Germinal center (tissue), 1 donor: ENCODE measurements around the gene CYP4F11.
"Not testable (repeated sequence)": the region's sequence is repeated elsewhere in the genome, so short reads cannot be mapped to it uniquely, and the experiment has no call there.

ENCODE experiments used
- DNase-seq: peaks from one replicate; pipeline ENCODE4 v3.0.0; 2012; ENCODE audit warnings: mixed read lengths, low spot score

The CYP4F11 gene

DNA sequence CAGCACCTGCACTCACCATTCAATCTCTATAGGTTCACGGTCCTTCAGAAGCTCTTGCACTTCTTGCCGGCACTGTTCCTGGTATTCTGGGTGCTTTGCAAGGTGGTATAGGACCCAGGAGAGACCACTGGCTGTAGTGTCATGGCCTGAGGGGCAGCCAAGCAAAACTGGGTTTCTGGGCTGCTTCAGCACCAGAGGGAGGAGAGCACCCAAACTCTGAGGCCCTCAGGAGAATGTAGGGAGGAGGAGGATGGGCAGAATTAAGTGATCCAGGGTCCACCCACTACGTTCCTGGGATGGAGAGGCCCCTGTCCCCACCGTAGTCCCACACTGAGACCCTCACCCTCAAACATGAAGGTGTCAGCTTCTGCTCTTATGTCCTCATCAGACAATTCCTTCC lies 12.3 kb downstream of the CYP4F11 start:
- DNase-seq: no peak

DNA sequence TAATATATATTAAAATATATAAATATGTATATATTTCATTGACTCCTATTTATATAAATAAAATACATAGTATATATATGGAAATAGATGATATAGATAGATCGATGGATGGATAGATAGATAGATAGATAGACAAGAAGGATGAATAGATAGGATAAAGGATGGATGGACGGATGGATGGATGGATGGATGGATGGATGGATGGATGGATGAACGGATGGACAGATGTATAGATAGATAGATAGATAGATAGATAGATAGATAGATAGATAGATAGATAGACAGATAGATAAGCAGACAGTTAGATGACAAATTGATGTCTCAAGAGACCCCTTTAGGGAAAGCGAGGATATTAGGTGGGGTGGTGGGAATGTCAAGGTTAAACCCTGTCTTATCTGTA lies 15.1 kb downstream of the CYP4F11 start:
- no peak for DNase-seq

DNA sequence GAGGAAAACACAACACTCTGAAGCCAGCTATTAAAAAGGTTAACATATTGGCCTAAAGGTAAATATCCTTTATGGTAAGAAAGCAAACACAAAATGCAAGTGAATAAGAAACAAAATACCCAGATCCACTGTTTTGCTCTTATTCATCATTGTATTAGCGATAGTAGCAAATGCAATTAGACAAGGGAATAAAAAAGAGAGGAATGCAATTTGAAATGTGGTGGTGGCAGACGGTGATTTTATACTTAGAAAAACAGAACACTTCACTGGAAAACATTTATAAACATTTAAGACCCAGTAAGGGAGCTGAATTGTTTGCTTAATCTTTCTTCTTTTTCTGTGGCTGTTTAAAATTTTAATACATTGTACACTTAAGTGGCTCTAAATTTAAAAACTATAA lies 19.2 kb downstream of the CYP4F11 start:
- no peak for DNase-seq

DNA sequence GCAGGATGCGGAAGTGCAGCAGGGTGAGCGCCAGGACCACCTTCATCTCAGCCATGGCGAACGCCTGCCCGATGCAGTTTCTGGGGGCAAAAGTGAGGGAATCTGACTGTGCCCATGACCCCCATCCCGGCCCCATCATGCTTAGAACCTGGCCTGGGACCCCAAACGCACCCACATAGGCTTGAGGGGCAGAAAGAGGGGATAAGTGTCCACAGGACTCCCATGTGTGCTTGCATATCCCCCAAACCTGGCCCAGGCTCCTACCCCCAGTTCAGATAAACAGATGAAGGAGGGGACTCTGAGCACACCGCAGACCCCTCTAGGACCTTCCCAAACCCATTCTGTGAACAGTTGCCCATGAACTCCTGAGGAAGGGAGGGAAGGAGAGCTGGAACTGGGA lies 20.5 kb downstream of the CYP4F11 start:
- no peak for DNase-seq

DNA sequence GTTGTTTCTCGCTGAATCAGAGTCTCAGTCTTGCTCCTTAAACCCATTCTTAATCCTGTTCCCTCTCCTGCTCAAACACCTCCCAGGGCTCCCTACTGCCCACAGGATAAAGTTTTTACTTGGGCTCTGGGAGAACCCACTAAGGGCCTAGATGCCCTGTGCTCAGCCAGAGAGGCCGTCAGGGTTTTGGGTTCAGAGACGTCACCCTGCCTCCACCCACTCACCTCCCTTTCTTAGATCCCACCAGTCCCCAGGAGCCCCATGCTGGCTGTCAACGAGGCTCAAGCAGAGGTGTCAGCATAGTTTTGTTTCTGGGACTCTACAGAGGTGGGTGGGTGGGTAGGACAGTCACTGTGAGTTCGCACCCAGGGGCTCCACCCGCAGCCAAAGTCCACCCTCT lies 20.9 kb downstream of the CYP4F11 start:
- no peak for DNase-seq

DNA sequence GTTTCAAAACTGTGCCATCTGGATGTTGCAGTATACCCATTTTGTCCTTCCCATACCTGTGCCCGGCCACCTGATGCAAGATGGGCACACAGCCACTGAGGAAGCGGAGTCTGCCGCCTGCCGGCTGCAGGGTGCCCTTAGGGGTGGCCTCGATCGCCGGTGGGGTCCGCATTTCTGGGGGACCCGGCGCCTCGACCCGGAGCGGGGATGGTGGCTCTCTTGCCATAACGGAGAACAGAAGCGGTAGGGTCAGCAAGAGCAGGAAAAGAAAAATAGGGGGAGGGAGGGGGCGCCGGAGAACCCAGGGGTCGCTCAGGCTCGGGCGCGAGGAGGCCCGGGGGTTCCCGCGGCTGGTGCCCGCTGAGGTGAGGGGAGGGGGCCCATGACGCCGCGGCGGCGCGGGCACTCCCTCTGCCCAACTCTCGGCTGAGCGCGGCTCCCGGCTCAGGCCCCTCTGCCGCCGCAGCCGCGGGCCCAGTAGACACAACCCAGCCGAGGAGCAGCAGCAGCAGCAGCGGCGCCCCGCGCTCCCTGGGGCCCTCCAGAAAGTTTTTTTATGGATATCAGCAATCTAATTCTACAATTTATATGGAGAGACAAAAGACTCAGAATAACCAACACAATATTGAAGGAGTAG lies 22.6 kb downstream of the CYP4F11 start:
- no peak for DNase-seq

DNA sequence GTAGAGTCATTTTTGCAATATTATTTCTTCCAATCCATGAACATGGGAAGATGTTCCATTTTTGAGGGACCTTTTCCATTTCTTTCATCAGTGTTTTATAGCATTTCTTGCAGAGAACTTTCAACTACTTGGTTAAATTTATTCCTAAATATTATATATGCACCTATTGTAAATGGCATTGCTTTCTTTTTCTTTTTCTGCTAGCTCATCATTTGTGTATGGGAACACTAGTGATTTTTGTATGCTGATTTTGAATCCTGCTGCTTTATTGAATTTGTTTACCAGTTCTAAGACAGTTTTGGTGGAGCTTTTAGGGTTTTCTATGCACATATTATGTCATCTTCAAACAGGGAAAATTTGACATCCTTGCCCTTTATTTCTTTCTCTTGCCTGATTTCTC lies 29.3 kb downstream of the CYP4F11 start:
- DNase-seq: no peak

DNA sequence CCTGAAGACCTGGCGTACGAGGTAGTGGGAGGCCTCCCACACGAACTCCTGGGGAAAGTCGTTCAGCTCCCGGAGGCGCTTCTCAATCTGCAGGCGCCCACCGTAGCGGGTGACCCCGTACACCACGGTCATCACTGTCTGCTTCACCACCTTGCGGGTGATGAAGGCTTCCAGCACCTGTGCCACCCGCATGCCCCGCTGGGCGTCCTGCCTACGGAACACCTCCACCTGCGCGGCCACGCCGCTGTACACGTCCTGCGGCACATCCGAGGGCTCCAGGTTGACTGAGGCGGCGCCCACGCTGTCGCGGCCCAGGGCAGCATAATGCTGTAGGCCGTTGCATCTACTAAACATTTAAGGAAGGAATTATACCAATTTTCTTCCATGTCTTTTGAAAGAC lies 31.4 kb downstream of the CYP4F11 start:
- not testable (repeated sequence) for DNase-seq

DNA sequence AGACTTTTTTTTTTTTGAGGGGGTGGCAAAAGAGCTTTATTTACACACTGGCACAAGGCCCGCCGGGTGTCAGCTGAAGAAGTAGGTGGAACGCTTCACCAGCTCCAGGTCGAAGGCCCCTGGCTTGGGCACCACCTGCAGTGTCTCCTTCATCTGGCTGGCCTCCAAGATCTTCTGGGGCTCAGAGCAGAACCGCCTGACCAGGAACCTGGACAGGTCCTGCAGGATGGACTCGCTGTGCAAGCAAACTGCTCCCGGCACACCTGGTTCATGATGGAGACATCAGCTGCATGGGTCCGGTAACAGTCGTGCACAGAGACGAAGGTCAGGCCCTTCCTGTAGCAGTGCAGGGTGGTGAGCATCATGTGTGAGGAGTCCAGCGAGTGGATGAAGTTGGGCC lies 32.1 kb downstream of the CYP4F11 start:
- DNase-seq: no peak

DNA sequence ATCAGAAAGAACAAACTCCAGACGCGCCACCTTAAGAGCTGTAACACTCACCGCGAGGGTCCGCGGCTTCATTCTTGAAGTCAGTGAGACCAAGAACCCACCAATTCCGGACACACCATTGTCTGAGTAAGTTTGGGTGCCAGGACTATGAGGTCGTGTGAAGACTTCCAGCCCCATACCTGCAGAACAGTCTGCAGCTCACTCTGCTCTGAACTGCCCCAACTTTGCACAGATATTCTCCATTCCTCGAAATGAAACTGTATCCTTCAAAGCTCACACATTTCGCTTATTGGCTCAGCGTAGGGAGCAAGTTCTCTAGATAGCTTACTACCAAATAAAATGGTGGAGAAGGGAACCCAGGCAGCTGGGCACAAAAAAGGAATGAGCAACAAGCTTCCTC lies 33.8 kb downstream of the CYP4F11 start:
- no peak for DNase-seq

DNA sequence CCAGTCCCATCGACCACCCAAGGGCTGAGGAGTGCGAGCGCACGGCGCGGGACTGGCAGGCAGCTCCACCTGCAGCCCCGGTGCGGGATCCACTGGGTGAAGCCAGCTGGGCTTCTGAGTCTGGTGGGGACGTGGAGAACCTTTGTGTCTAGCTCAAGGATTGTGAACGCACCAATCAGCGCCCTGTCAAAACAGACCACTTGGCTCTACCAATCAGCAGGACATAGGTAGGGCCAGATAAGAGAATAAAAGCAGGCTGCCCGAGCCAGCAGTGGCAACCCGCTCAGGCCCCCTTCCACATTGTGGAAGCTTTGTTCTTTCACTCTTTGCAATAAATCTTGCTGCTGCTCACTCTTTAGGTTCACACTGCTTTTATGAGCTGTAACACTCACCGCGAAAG lies 34.3 kb downstream of the CYP4F11 start:
- DNase-seq: not testable (repeated sequence)

DNA sequence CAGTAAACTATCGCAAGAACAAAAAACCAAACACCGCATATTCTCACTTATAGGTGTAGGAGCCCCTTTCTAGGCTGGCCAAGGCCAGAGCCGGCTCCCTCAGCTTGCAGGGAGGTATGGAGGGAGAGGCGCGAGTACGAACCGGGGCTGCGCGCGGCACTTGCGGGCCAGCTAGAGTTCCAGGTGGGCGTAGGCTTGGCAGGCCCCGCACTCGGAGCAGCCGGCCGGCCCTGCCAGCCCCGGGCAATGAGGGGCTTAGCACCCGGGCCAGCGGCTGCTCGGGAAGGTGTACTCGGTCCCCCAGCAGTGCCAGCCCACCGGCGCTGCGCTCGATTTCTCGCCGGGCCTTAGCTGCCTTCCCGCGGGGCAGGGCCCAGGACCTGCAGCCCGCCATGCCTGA lies 34.8 kb downstream of the CYP4F11 start:
- DNase-seq: not testable (repeated sequence)

DNA sequence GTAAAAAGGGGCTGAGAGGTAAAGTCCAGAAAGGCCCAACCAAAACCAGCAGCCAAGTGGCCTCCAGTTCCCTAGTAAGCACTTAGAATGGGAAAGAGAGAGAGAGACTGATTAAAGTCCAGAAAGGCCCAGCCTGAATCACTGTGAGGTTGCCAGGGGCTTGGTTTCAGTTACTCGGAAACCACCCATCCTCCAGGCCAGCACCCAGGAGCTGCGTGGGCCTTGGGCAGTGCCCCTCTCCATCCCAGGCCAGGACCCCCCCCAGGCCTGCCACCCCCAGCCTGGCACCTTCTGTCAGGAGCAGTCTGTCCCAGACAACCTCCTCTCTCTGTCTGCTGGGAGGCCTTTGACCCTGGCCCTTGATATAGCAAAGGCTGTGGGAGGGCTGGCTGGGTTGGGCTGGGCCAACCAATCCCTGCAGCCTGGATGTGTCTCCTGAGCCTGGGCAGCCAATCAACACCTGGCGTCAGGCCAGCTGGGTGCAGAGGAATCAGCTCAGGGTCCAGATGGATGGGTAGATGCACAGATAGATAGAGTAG lies 36.5 kb downstream of the CYP4F11 start, which contains the start of gene CYP4F2:
Gene CYP4F2 (minus strand): TSS at position 337 of the 539 bp plus-strand sequence. CDS start 463 bp downstream, outside the sequence.
- DNase-seq: no peak

DNA sequence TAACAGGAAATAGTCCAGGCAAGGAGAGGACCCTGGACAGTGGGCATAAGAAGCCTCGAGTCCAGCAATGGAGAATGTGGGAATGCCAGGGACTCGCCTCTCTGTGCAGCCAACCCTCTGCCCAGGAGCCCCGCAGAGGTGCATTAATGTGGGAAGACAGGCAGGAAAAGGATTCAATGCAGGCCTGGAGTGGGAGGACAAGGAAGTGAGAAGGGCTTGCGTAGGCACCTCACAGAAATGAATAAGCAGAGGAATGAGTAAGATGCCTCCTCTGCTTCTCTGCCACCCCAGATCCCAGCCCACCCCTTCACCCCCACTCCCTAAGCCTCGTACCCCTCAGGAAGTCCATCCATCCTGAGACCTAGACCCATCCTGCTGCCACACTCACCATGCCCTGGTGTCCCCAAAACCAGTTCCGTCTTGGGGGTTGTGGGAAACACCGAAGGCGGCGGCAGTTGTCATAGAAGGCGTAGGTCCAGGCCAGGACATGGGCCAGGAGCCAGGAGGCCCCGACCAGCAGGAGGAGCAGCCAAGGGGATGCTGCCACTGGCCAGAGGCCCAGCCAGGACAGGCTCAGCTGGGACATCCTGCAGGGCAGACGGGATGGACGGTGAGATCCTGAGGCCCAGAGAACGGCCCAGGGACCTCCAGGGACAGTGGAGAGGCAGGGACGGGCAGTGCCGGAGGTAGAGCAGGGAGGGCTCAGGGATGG lies 37.1 kb downstream of the CYP4F11 start:
- DNase-seq: no peak

DNA sequence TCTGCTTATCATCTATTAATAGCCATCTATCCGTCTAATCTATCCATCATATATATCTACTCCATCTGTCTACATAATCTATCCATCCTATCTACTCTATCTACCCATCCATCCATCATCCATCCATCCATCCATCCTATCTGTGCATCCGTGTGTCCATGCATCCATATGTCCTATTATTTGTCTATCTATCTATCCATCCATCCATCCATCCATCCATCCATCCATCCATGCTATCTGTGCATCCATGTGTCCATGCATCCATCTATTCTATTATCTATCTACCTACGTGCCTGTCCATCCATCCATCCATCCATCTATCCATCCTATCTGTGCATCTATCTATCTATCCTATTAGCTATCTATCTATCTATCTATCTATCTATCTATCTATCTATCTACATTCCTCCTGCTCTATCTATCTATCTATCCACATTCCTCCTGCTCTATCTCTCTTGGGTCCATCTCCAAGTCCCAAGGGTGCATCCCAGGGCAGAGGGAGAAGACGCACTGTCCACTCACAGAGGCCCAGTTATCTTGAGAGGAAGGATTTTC lies 38.4 kb downstream of the CYP4F11 start:
- no peak for DNase-seq

DNA sequence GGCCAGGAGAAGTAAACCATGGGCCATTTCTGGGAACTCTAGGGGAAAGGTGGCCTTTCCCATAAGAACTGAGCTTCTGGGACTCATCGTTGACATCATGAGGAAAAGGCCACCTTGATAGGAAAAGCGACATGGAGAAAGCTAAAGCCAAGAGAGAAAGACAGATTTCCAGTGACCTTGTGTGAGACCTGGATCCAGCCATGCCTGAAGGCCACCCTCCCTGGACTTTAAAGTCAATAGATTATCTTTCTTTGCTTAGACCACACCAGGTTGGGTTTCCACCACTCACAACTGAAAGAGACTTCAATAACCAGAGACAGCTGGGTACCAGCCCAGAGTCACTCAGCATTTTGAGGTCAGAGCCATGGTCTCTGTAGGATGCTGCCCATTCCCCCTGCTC lies 40.0 kb downstream of the CYP4F11 start:
- DNase-seq: no peak

DNA sequence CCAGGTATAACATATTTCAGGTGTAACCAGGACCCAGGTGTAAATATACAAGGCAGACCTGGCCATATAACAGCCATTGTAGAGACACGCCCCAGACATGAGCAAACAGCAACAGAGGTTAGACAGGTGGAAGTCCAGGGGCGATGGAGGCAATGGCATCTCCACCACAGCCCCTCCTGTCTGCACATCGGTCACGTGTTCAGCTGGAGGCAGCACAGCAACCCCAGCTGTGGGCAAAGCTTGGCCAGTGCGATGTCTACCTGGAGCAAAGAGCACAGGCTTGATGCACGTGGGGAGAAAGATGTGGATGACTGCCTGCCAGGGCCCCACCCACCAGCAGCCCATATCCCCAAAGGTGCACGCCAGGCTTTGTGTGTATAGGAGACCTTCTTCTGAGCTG lies 40.9 kb downstream of the CYP4F11 start:
- no peak for DNase-seq

DNA sequence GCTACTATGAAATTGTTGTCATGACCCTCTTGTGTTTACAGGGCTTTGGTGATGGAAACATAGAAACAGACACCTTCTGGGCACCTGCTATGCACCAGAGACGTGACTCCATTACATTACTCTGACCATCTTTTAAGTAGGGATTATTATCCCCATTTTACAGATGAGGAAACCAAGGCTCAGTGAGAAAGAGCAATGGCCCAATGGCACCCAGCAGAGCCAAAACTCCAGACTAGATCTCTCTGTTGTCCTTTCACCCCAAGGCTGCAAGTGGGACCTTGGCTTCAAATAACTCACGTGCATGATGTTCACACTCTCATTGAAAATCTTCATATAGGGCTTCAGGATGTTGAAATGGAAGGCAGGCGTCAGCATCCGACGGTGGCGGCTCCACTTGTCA lies 42.3 kb downstream of the CYP4F11 start:
- no peak for DNase-seq

DNA sequence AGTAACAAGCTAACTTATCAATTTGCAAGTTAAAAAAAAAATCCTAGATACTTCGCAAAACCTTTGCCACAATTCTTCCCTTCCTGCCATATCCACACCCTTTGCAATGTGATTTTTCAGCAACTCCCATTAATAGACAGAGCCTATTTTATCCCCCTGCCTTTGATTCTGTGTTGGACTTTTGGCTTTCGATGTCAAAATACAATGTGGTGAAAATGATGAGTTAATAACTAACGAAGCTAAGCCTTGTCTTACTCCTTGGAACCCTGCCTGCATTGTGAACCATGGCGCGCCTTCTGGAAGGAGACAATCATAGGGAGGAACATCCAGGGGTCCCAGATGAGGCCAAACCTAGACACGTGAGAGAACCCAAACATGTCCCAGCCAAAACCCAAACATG lies 42.9 kb downstream of the CYP4F11 start:
- DNase-seq: no peak

DNA sequence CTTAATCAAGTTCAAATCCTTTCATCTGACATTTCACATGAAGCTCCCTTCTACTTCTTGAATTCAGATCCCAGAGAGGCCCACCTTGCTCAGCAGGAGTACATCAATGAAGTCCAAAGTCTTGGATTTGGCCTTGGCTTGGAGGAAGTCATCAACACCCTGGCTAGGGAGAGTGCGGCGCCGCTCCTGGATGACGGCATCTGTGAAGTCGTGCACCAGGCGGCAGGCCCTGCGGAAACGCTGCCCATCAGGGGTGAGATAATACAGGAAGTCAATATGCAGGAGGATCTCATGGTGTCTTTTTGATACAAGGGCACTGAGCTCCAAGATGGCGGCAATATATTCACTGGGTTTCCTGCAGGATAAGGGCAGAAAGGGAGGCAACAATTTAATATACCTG lies 45.0 kb downstream of the CYP4F11 start:
- not testable (repeated sequence) for DNase-seq

DNA sequence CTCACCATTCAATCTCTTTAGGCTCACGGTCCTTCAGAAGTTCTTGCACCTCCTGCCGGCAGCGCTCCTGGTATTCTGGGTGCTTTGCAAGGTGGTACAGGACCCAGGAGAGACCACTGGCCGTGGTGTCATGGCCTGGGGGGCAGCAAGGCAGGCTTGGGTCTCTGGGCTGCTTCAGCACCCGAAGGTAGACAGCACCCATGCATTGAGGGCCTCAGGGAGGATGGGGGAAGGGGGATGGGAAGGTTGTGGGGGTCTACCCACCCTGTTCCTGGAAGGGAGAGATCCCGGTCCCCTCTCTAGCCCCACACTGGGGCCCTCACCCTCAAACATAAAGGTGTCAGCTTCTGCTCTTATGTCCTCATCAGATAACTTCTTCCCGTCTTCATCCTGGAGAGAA lies 48.4 kb downstream of the CYP4F11 start:
- DNase-seq: no peak

DNA sequence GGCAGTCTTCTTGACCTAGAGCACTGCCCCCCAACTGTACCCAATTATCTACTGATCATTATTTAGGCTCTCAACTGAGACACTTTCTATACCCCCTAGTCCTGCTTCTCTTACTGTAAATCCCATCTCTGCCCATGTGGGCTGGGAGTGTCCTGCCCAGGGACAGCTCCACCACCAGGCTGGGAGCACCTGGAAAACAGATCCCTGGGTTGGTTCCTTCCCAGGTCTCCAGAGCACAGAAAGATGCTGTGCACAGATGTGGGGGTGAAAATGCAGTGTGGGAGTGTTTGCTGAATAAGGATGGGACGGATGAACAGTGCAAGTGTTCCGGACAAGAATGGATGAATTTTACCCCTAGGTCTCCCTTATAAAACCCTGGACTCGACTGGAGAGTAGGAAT lies 49.2 kb downstream of the CYP4F11 start:
- no peak for DNase-seq

DNA sequence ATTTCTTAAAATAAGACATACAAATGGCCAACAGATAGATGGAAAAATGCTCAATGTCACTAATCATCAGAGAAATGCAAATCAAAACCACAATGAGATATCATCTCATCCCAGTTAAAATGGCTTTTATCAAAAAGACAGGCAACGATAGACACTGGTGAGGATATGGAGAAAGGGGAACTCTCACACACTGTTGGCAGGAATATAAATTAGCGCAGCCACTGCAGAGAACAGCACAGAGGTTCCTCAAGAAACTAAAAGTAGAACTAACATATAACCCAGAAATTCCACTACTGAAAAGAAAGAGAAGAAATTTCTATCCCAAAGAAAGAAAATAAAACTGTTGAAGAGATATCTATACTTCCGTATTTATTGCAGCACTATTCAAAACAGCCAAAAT lies 51.0 kb downstream of the CYP4F11 start:
- DNase-seq: not testable (repeated sequence)
